AG04449 (cell line): ENCODE data around the gene C6orf136.

Experiments used
- CTCF ChIA-PET: fragments of 350-600 bp; formaldehyde crosslinking; extraction: SDS; loops from one replicate; lab custom pipeline; 2021; ENCODE audit warnings: antibody characterized with exemption; lab: Yijun Ruan, JAX
- POLR2A ChIA-PET: fragments of 400-600, 350-600 bp; formaldehyde crosslinking; extraction: SDS; loops from one replicate; lab custom pipeline; 2020; ENCODE audit warnings: antibody characterized with exemption, inconsistent platforms; lab: Yijun Ruan, JAX
- DNase-seq: peaks from one replicate; pipeline ENCODE4 v3.0.0-alpha.2; 2010; ENCODE audit warnings: low read depth, low spot score
- H3K4me3 ChIP-seq: 2 replicates; pipeline ENCODE4 v1.5.1; 2011; ENCODE audit warnings: low read depth, mild to moderate bottlenecking, control low read depth, low read length
- CTCF ChIP-seq: IDR thresholded peaks from one replicate; pipeline ENCODE4 v1.5.1; 2011; ENCODE audit warnings: mild to moderate bottlenecking, moderate library complexity, low read length, control low read depth, inconsistent platforms; ENCODE audit not compliant: insufficient read depth; ENCODE audit errors: missing control alignments

Gene C6orf136

GRCh38 chr6:30600451-30600961 lies 46.4 kb upstream of the C6orf136 start:
- POLR2A ChIA-PET, result interaction anchor here (1.0 to 1.2 kb wide), 2 partner anchors 10 to 14 kb away, joined by 4 to 5 read pairs; no protein-coding TSS in a partner anchor
- CTCF ChIA-PET, result interaction anchor here (1.0 to 6.4 kb wide), 4 partner anchors 10 to 60 kb away, joined by 3 to 64 read pairs (median 6); no protein-coding TSS in a partner anchor
- H3K4me3 ChIP-seq, result no peak overlapping the region
- no peak for DNase-seq
- TF ChIP-seq CTCF, result no peak

- H3K4me3 ChIP-seq, result no peak overlapping the region
- DNase-seq, result no peak
- TF ChIP-seq CTCF, result no peak
- POLR2A ChIA-PET, result no interaction called here
- CTCF ChIA-PET, result interaction anchor here (1.3 to 6.4 kb wide), 3 partner anchors 9 to 61 kb away, joined by 6 to 64 read pairs (median 7); no protein-coding TSS in a partner anchor
Observed at GRCh38 chr6:30601436-30601814, 45.5 kb upstream of the C6orf136 start.

- CTCF ChIA-PET, result no interaction called here
- POLR2A ChIA-PET, result no interaction called here
Observed at GRCh38 chr6:30601815-30602641, 44.9 kb upstream of the C6orf136 start.

GRCh38 chr6:30603961-30604360 lies 43.0 kb upstream of the C6orf136 start:
- CTCF ChIA-PET, result interaction anchor here (1.8 kb wide), 1 partner anchor 10 kb away, joined by 7 read pairs; no protein-coding TSS in a partner anchor
- no peak for TF ChIP-seq CTCF
- POLR2A ChIA-PET, result interaction anchor here (1.0 to 2.8 kb wide), 2 partner anchors 9 to 11 kb away, joined by 4 to 11 read pairs; no protein-coding TSS in a partner anchor
- no peak overlapping the region for H3K4me3 ChIP-seq
- no peak for DNase-seq

More at GRCh38 chr6:30601815-30602641, 44.9 kb upstream of the C6orf136 start:
- TF ChIP-seq CTCF, result no peak
- H3K4me3 ChIP-seq, result no peak overlapping the region
- DNase-seq, result no peak

GRCh38 chr6:30610065-30610464 lies 36.9 kb upstream of the C6orf136 start:
- no peak for DNase-seq
- no peak for TF ChIP-seq CTCF
- CTCF ChIA-PET, result interaction anchor here (1.2 to 1.6 kb wide), 2 partner anchors 9 to 13 kb away, joined by 7 to 13 read pairs; no protein-coding TSS in a partner anchor
- no peak overlapping the region for H3K4me3 ChIP-seq
- POLR2A ChIA-PET, result interaction anchor here (1.0 kb wide), 2 partner anchors 9 to 12 kb away, joined by 3 to 4 read pairs; no protein-coding TSS in a partner anchor
